ENCODE measurements around the gene DHRSX.
"Not testable (repeated sequence)": the region's sequence is repeated elsewhere in the genome, so short reads cannot be mapped to it uniquely, and the experiment has no call there.

GRCh38 chrX:2270783-2271182, 230.0 kb downstream of the DHRSX start:
- TF ChIP-seq, protein P1, sequence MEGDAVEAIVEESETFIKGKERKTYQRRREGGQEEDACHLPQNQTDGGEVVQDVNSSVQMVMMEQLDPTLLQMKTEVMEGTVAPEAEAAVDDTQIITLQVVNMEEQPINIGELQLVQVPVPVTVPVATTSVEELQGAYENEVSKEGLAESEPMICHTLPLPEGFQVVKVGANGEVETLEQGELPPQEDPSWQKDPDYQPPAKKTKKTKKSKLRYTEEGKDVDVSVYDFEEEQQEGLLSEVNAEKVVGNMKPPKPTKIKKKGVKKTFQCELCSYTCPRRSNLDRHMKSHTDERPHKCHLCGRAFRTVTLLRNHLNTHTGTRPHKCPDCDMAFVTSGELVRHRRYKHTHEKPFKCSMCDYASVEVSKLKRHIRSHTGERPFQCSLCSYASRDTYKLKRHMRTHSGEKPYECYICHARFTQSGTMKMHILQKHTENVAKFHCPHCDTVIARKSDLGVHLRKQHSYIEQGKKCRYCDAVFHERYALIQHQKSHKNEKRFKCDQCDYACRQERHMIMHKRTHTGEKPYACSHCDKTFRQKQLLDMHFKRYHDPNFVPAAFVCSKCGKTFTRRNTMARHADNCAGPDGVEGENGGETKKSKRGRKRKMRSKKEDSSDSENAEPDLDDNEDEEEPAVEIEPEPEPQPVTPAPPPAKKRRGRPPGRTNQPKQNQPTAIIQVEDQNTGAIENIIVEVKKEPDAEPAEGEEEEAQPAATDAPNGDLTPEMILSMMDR (IDR thresholded peaks at IDR 0.05) = not testable (repeated sequence)
- TF ChIP-seq POLR2A (IDR thresholded peaks at IDR 0.05) = not testable (repeated sequence)
